ENCODE measurements around the gene DHX40.
"Not testable (repeated sequence)": the region's sequence is repeated elsewhere in the genome, so short reads cannot be mapped to it uniquely, and the experiment has no call there.

The DHX40 gene

GRCh38 chr17:59565171-59565958 is at the start of gene DHX40:
TSS of gene DHX40 (plus strand) at chr17:59565610. CDS start at chr17:59565672, 62 bp downstream.
- peak within 1 kb of the TSS; percentile 100 for H3K4me3 ChIP-seq (ENCODE audit: low read length)
- H3K27ac ChIP-seq (ENCODE audit: low read length) = peak within 1 kb of the TSS; percentile 85
- H3K4me1 ChIP-seq (ENCODE audit: control insufficient read depth, low read depth, low read length) = peaks cover 7% of the 10 kb centered on the region
- H3K9me3 ChIP-seq (ENCODE audit: control insufficient read depth, low read depth, low read length) = peaks cover 9% of the 10 kb centered on the region
- peak within 1 kb of the TSS; percentile 94 for H3K9ac ChIP-seq (ENCODE audit: low read length)
- H3K27me3 ChIP-seq (ENCODE audit: control insufficient read depth, insufficient read depth, low read length) = peaks cover 17% of the 10 kb centered on the region
- peaks cover 1% of the 10 kb centered on the region for H3K36me3 ChIP-seq (ENCODE audit: control insufficient read depth, low read depth, low read length)

GRCh38 chr17:59516451-59516850 is 49.0 kb upstream of the DHX40 start:
- no peaks in the 10 kb centered on the region for H3K4me1 ChIP-seq (ENCODE audit: control insufficient read depth, low read depth, low read length)
- H3K9me3 ChIP-seq (ENCODE audit: control insufficient read depth, low read depth, low read length) = no peaks in the 10 kb centered on the region
- no peak overlapping the region for H3K4me3 ChIP-seq (ENCODE audit: low read length)
- no peak overlapping the region for H3K27ac ChIP-seq (ENCODE audit: low read length)
- no peaks in the 10 kb centered on the region for H3K27me3 ChIP-seq (ENCODE audit: control insufficient read depth, insufficient read depth, low read length)
- H3K36me3 ChIP-seq (ENCODE audit: control insufficient read depth, low read depth, low read length) = no peaks in the 10 kb centered on the region
- no peak overlapping the region for H3K9ac ChIP-seq (ENCODE audit: low read length)

GRCh38 chr17:59519132-59519531 is 46.3 kb upstream of the DHX40 start:
- Histone ChIP-seq H3K27me3 (ENCODE audit: control insufficient read depth, insufficient read depth, low read length) (no peaks in the 10 kb centered on the region), H3K27ac (ENCODE audit: low read length) (no peak overlapping the region), H3K9ac (ENCODE audit: low read length) (no peak overlapping the region), H3K4me1 (ENCODE audit: control insufficient read depth, low read depth, low read length) (no peaks in the 10 kb centered on the region), H3K4me3 (ENCODE audit: low read length) (no peak overlapping the region), H3K9me3 (ENCODE audit: control insufficient read depth, low read depth, low read length) (no peaks in the 10 kb centered on the region), H3K36me3 (ENCODE audit: control insufficient read depth, low read depth, low read length) (no peaks in the 10 kb centered on the region)

- no peaks in the 10 kb centered on the region for H3K9me3 ChIP-seq (ENCODE audit: control insufficient read depth, low read depth, low read length)
- H3K36me3 ChIP-seq (ENCODE audit: control insufficient read depth, low read depth, low read length) = no peaks in the 10 kb centered on the region
- H3K27me3 ChIP-seq (ENCODE audit: control insufficient read depth, insufficient read depth, low read length) = no peaks in the 10 kb centered on the region
- H3K4me1 ChIP-seq (ENCODE audit: control insufficient read depth, low read depth, low read length) = no peaks in the 10 kb centered on the region
- no peak overlapping the region for H3K4me3 ChIP-seq (ENCODE audit: low read length)
- H3K27ac ChIP-seq (ENCODE audit: low read length) = no peak overlapping the region
- no peak overlapping the region for H3K9ac ChIP-seq (ENCODE audit: low read length)
Measured at GRCh38 chr17:59520251-59520650, 45.2 kb upstream of the DHX40 start.

GRCh38 chr17:59521465-59522126 is 43.8 kb upstream of the DHX40 start:
- no peak overlapping the region for H3K27ac ChIP-seq (ENCODE audit: low read length)
- H3K4me1 ChIP-seq (ENCODE audit: control insufficient read depth, low read depth, low read length) = no peaks in the 10 kb centered on the region
- H3K4me3 ChIP-seq (ENCODE audit: low read length) = no peak overlapping the region
- no peaks in the 10 kb centered on the region for H3K27me3 ChIP-seq (ENCODE audit: control insufficient read depth, insufficient read depth, low read length)
- H3K9me3 ChIP-seq (ENCODE audit: control insufficient read depth, low read depth, low read length) = no peaks in the 10 kb centered on the region
- H3K36me3 ChIP-seq (ENCODE audit: control insufficient read depth, low read depth, low read length) = no peaks in the 10 kb centered on the region
- no peak overlapping the region for H3K9ac ChIP-seq (ENCODE audit: low read length)

- H3K36me3 ChIP-seq (ENCODE audit: control insufficient read depth, low read depth, low read length); H3K9ac ChIP-seq (ENCODE audit: low read length); H3K4me3 ChIP-seq (ENCODE audit: low read length); H3K4me1 ChIP-seq (ENCODE audit: control insufficient read depth, low read depth, low read length); H3K27me3 ChIP-seq (ENCODE audit: control insufficient read depth, insufficient read depth, low read length); H3K9me3 ChIP-seq (ENCODE audit: control insufficient read depth, low read depth, low read length); H3K27ac ChIP-seq (ENCODE audit: low read length): not testable (repeated sequence)
Measured at GRCh38 chr17:59524930-59525329, 40.5 kb upstream of the DHX40 start.

GRCh38 chr17:59525668-59526067 is 39.7 kb upstream of the DHX40 start:
- H3K27ac ChIP-seq (ENCODE audit: low read length) = no peak overlapping the region
- no peak overlapping the region for H3K4me3 ChIP-seq (ENCODE audit: low read length)
- H3K9ac ChIP-seq (ENCODE audit: low read length) = no peak overlapping the region
- H3K9me3 ChIP-seq (ENCODE audit: control insufficient read depth, low read depth, low read length) = no peaks in the 10 kb centered on the region
- H3K27me3 ChIP-seq (ENCODE audit: control insufficient read depth, insufficient read depth, low read length) = no peaks in the 10 kb centered on the region
- H3K4me1 ChIP-seq (ENCODE audit: control insufficient read depth, low read depth, low read length) = no peaks in the 10 kb centered on the region
- H3K36me3 ChIP-seq (ENCODE audit: control insufficient read depth, low read depth, low read length) = no peaks in the 10 kb centered on the region

GRCh38 chr17:59526451-59526850 is 39.0 kb upstream of the DHX40 start:
- H3K9me3 ChIP-seq (ENCODE audit: control insufficient read depth, low read depth, low read length) = no peaks in the 10 kb centered on the region

GRCh38 chr17:59527325-59527917 is 38.0 kb upstream of the DHX40 start:
- H3K4me3 ChIP-seq (ENCODE audit: low read length) = no peak overlapping the region
- H3K27me3 ChIP-seq (ENCODE audit: control insufficient read depth, insufficient read depth, low read length) = no peaks in the 10 kb centered on the region
- no peak overlapping the region for H3K27ac ChIP-seq (ENCODE audit: low read length)
- no peaks in the 10 kb centered on the region for H3K9me3 ChIP-seq (ENCODE audit: control insufficient read depth, low read depth, low read length)
- H3K36me3 ChIP-seq (ENCODE audit: control insufficient read depth, low read depth, low read length) = no peaks in the 10 kb centered on the region
- H3K4me1 ChIP-seq (ENCODE audit: control insufficient read depth, low read depth, low read length) = no peaks in the 10 kb centered on the region
- no peak overlapping the region for H3K9ac ChIP-seq (ENCODE audit: low read length)

More at GRCh38 chr17:59526451-59526850, 39.0 kb upstream of the DHX40 start:
- Histone ChIP-seq H3K36me3 (ENCODE audit: control insufficient read depth, low read depth, low read length) (no peaks in the 10 kb centered on the region), H3K27me3 (ENCODE audit: control insufficient read depth, insufficient read depth, low read length) (no peaks in the 10 kb centered on the region), H3K4me1 (ENCODE audit: control insufficient read depth, low read depth, low read length) (no peaks in the 10 kb centered on the region), H3K4me3 (ENCODE audit: low read length) (no peak overlapping the region), H3K9ac (ENCODE audit: low read length) (no peak overlapping the region), H3K27ac (ENCODE audit: low read length) (no peak overlapping the region)

- Histone ChIP-seq H3K4me1 (ENCODE audit: control insufficient read depth, low read depth, low read length) (no peaks in the 10 kb centered on the region), H3K9ac (ENCODE audit: low read length) (no peak overlapping the region), H3K27me3 (ENCODE audit: control insufficient read depth, insufficient read depth, low read length) (no peaks in the 10 kb centered on the region), H3K27ac (ENCODE audit: low read length) (no peak overlapping the region), H3K36me3 (ENCODE audit: control insufficient read depth, low read depth, low read length) (no peaks in the 10 kb centered on the region), H3K4me3 (ENCODE audit: low read length) (no peak overlapping the region), H3K9me3 (ENCODE audit: control insufficient read depth, low read depth, low read length) (no peaks in the 10 kb centered on the region)
Measured at GRCh38 chr17:59527931-59528330, 37.5 kb upstream of the DHX40 start.

- Histone ChIP-seq H3K27ac (ENCODE audit: low read length) (no peak overlapping the region), H3K4me3 (ENCODE audit: low read length) (no peak overlapping the region), H3K9me3 (ENCODE audit: control insufficient read depth, low read depth, low read length) (no peaks in the 10 kb centered on the region), H3K9ac (ENCODE audit: low read length) (no peak overlapping the region), H3K4me1 (ENCODE audit: control insufficient read depth, low read depth, low read length) (no peaks in the 10 kb centered on the region), H3K36me3 (ENCODE audit: control insufficient read depth, low read depth, low read length) (no peaks in the 10 kb centered on the region), H3K27me3 (ENCODE audit: control insufficient read depth, insufficient read depth, low read length) (no peaks in the 10 kb centered on the region)
Measured at GRCh38 chr17:59530531-59530930, 34.9 kb upstream of the DHX40 start.

Data from iPS-18a (cell line).